ENCODE measurements around the gene PIP4K2A.
A peak's percentile ranks its signal among the peaks of the same experiment; 100 is the strongest.

- TF ChIP-seq CTCF (conservative IDR thresholded peaks at IDR 0.05; ENCODE audit: low read length) (peak; percentile 17), EZH2phosphoT487 (IDR thresholded peaks at IDR 0.05; ENCODE audit: borderline replicate concordance) (no peak)
Observed at GRCh38 chr10:22740180-22740579, 25.8 kb upstream of the PIP4K2A start.

Measured in Loucy (cell line).